Osteocyte (in vitro differentiated cells): ENCODE data around the gene ANKRD53. TPM values are rescaled to one million over a fixed set of nuclear protein-coding genes. Genes with fewer than 3 reads are reported as not detected.
A peak's percentile ranks its signal among the peaks of the same experiment; 100 is the strongest.

Source experiments
- DNase-seq: peaks from one replicate; pipeline ENCODE4 v3.0.0; 2021; ENCODE audit warnings: mixed read lengths; ENCODE audit not compliant: unreplicated experiment; ENCODE audit errors: extremely low spot score
- H3K27ac Mint-ChIP-seq: one replicate; pipeline ENCODE4 v1.8.0; 2021; ENCODE audit warnings: mild to moderate bottlenecking, mixed read lengths; ENCODE audit not compliant: unreplicated experiment
- H3K27me3 Mint-ChIP-seq: one replicate; pipeline ENCODE4 v1.8.0; 2021; ENCODE audit warnings: mixed read lengths; ENCODE audit not compliant: unreplicated experiment
- H3K36me3 Mint-ChIP-seq: one replicate; pipeline ENCODE4 v1.8.0; 2021; ENCODE audit warnings: mixed read lengths; ENCODE audit not compliant: unreplicated experiment
- H3K4me1 Mint-ChIP-seq: one replicate; pipeline ENCODE4 v1.8.0; 2021; ENCODE audit warnings: mixed read lengths; ENCODE audit not compliant: unreplicated experiment
- H3K4me3 Mint-ChIP-seq: one replicate; pipeline ENCODE4 v1.8.0; 2021; ENCODE audit warnings: mild to moderate bottlenecking, moderate library complexity, mixed read lengths; ENCODE audit not compliant: unreplicated experiment
- H3K9me3 Mint-ChIP-seq: one replicate; pipeline ENCODE4 v1.8.0; 2021; ENCODE audit warnings: mixed read lengths; ENCODE audit not compliant: unreplicated experiment
- total RNA-seq: library from RNA; stranded (reverse); gene quantifications from 2 replicates; pipeline ENCODE4 v1.2.1, GENCODE V29; 2021
- TF ChIP-seq, protein P1 (sequence below): fragments of 200-600 bp; sonication (generic); IDR thresholded peaks from 2 replicates; pipeline ENCODE4 v1.5.0; 2021; ENCODE audit warnings: antibody characterized with exemption, mild to moderate bottlenecking, moderate library complexity

Gene ANKRD53
- total RNA-seq, 1 donor from 2014 or later = 2.7 TPM

DNA sequence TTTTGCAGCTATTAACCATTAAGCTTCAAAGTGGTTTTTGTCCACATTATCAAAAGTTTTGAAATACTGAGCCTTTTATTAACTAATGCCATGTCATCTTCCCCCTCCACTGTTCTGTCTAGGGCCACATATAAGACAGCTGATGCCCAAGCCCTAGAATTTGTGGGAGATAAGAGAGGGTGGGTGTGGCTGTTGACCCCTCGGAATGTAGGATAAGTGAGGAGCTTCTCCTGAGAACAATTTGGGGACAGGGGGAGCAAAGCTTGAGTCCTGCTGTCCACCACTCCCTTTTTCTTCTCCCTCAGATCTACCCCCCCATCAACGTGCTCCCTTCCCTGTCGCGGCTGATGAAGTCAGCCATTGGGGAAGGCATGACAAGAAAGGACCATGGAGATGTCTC lies 14.3 kb upstream of the ANKRD53 start:
- H3K4me1 Mint-ChIP-seq = peaks cover 6% of the 10 kb centered on the region
- H3K4me3 Mint-ChIP-seq = no peak overlapping the region
- peaks cover 10% of the 10 kb centered on the region for H3K27me3 Mint-ChIP-seq
- no peak for DNase-seq
- no peak overlapping the region for H3K27ac Mint-ChIP-seq
- no peaks in the 10 kb centered on the region for H3K9me3 Mint-ChIP-seq
- H3K36me3 Mint-ChIP-seq = peaks cover 2% of the 10 kb centered on the region
- TF ChIP-seq, protein P1, sequence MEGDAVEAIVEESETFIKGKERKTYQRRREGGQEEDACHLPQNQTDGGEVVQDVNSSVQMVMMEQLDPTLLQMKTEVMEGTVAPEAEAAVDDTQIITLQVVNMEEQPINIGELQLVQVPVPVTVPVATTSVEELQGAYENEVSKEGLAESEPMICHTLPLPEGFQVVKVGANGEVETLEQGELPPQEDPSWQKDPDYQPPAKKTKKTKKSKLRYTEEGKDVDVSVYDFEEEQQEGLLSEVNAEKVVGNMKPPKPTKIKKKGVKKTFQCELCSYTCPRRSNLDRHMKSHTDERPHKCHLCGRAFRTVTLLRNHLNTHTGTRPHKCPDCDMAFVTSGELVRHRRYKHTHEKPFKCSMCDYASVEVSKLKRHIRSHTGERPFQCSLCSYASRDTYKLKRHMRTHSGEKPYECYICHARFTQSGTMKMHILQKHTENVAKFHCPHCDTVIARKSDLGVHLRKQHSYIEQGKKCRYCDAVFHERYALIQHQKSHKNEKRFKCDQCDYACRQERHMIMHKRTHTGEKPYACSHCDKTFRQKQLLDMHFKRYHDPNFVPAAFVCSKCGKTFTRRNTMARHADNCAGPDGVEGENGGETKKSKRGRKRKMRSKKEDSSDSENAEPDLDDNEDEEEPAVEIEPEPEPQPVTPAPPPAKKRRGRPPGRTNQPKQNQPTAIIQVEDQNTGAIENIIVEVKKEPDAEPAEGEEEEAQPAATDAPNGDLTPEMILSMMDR = no peak

DNA sequence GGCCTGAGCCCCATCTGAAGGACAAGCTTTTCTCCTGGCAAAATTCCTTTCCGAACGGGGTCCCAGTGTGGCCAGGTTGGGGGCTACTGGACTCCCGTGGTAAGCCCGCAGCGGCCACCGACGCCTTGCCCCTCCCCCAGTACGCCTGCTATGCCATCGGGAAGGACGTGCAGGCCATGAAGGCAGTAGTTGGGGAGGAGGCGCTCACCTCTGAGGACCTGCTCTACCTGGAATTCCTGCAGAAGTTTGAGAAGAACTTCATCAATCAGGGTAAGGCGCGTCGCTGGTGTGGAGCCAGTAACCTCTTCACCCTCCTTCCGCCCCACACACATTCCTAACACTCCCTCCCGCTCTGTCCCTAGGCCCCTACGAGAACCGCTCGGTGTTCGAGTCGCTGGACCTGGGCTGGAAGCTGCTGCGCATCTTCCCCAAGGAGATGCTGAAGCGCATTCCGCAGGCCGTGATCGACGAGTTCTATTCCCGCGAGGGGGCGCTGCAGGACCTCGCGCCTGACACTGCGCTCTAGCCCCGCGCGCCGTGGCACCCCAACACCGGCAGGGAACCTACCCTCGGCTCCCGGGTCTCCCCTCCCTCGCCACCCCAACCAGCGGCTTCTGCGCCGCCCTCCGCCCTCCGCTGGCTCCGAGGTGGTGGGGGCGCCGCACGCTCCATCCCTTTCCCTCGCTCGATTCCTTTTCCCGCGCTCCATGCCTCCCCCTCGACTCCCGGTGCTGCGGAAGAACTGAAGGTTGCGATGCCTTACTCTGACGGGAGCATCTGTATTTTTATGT lies 13.6 kb upstream of the ANKRD53 start:
- peak; percentile 88 for DNase-seq
- Mint-ChIP-seq H3K36me3 (peaks cover 2% of the 10 kb centered on the region), H3K4me1 (peaks cover 6% of the 10 kb centered on the region), H3K4me3 (peak overlapping the region; percentile 76), H3K27ac (no peak overlapping the region), H3K9me3 (no peaks in the 10 kb centered on the region), H3K27me3 (peaks cover 17% of the 10 kb centered on the region)
- TF ChIP-seq, protein P1 = peak; percentile 82

DNA sequence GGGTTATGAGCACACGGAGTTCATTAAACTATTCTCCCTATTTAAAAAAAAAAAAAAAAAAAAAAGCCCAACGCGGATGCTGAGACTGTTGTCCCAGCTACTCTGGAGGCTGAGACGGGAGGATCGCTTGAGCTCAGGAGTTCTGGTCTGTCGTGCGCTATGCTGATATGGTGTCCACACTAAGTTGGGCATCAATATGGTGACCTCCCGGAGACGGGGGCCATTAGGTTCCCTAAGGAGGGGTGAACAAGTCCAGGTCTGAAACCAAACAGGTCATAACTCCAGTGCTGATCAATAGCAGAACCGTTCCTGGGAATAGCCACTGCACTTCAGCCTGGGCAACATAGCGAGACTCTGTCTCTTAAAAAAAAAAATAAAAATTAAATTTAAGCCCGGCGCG lies 12.9 kb upstream of the ANKRD53 start:
- DNase-seq = peak; percentile 57
- Mint-ChIP-seq H3K4me1 (peaks cover 6% of the 10 kb centered on the region), H3K36me3 (peaks cover 2% of the 10 kb centered on the region), H3K27ac (no peak overlapping the region), H3K4me3 (no peak overlapping the region), H3K9me3 (no peaks in the 10 kb centered on the region), H3K27me3 (peaks cover 24% of the 10 kb centered on the region)
- TF ChIP-seq, protein P1 = no peak

DNA sequence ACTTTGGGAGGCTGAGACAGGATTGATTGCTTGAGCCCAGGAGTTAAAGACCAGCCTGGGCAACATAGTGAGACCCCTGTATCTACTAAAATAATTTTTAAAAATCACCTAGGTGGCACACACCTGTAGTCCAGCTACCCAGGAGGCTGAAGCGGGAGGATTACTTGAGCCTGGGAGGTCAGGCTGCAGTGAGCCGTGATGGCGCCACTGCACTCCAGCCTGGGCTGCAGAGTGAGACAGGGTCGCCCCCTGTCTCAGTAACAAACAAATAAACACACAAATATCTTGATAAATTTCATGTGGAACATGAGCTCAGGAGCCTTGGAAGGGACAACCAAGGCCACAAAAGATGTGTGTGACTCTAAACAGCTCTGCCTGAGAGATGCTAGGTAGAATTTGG lies 11.7 kb upstream of the ANKRD53 start:
- no peak overlapping the region for H3K4me3 Mint-ChIP-seq
- no peaks in the 10 kb centered on the region for H3K36me3 Mint-ChIP-seq
- H3K4me1 Mint-ChIP-seq = peaks cover 6% of the 10 kb centered on the region
- peak; percentile 25 for DNase-seq
- H3K27ac Mint-ChIP-seq = no peak overlapping the region
- TF ChIP-seq, protein P1 = no peak
- H3K9me3 Mint-ChIP-seq = no peaks in the 10 kb centered on the region
- H3K27me3 Mint-ChIP-seq = peaks cover 34% of the 10 kb centered on the region

DNA sequence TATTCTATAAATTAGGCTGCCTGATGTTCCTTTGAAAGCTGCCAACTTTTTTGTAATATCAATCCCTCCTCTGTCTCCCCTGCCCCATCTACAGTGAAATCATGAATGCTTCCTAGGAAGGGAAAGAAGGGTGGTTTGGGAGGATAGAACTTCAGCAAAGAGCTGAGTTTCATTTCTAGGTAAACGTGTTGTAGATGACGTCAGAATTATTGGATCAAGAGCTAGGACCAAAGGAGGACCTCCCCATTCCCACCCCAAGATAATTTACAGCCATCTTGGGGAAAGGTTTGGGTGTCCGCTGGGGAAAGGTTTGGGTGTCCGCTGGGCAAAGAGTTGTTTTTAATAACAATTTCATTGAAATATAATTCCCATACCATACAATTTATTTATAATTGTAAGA lies 11.2 kb upstream of the ANKRD53 start:
- TF ChIP-seq, protein P1 = no peak
- Mint-ChIP-seq H3K36me3 (no peaks in the 10 kb centered on the region), H3K27ac (no peak overlapping the region), H3K9me3 (no peaks in the 10 kb centered on the region), H3K27me3 (peaks cover 39% of the 10 kb centered on the region), H3K4me1 (peaks cover 6% of the 10 kb centered on the region), H3K4me3 (no peak overlapping the region)
- peak; percentile 11 for DNase-seq
